GM12892 (cell line): Measurements from ENCODE around the gene TMEM87B.

Experiments
- POLR2A ChIP-seq: IDR thresholded peaks from 2 replicates; pipeline ENCODE4 v1.6.1; 2011; ENCODE audit warnings: low read depth, low read length, control low read depth
- POLR2AphosphoS5 ChIP-seq: IDR thresholded peaks from 2 replicates; pipeline ENCODE4 v1.6.1; 2011; ENCODE audit warnings: low read depth, low read length, control low read depth

GRCh38 chr2:112109278-112109677 lies 54.2 kb downstream of the TMEM87B start:
- no peak for TF ChIP-seq POLR2A
- TF ChIP-seq POLR2AphosphoS5 = no peak
